Left ventricle myocardium inferior (tissue), 1 donor: ENCODE data around the gene IFI44. TPM values are rescaled to one million over a fixed set of nuclear protein-coding genes. Genes with fewer than 3 reads are reported as not detected.

Experiments used
- DNase-seq: peaks from one replicate; pipeline ENCODE4 v3.0.0-alpha.2; 2020
- H3K27ac ChIP-seq: fragments of 200-600 bp; replicated peaks from 2 replicates; pipeline ENCODE4 v1.8.0; 2021
- H3K27me3 ChIP-seq: fragments of 200-600 bp; 2 replicates; pipeline ENCODE4 v1.8.0; 2021; ENCODE audit warnings: low read depth
- H3K36me3 ChIP-seq: fragments of 200-600 bp; 2 replicates; pipeline ENCODE4 v1.8.0; 2021
- H3K4me1 ChIP-seq: fragments of 200-600 bp; 2 replicates; pipeline ENCODE4 v1.8.0; 2021
- H3K4me3 ChIP-seq: fragments of 200-600 bp; 2 replicates; pipeline ENCODE4 v1.8.0; 2021; ENCODE audit warnings: mild to moderate bottlenecking, moderate library complexity
- H3K9me3 ChIP-seq: fragments of 200-600 bp; replicated peaks from 2 replicates; pipeline ENCODE4 v1.8.0; 2021
- intact Hi-C: fragments of 100-400 bp; cut with micrococcal nuclease; formaldehyde crosslinking; loops from one replicate; pipeline ENCODE4 v1.11.0; 2022
- total RNA-seq: library from RNA; stranded (reverse); fragmentation: NEBNext Ultra II Directional; extraction: Animal tissue kit (Norgen Biotek cat#: 25700); gene quantifications from one replicate; pipeline ENCODE4 v1.2.1, GENCODE V29; 2021
- TF ChIP-seq, protein P1 (sequence below): fragments of 200-600 bp; IDR thresholded peaks from 2 replicates; pipeline ENCODE4 v1.8.0; 2021; ENCODE audit warnings: antibody characterized with exemption, mild to moderate bottlenecking, borderline replicate concordance
- donor health status: DM: no; HTN: yes; CAD: no; lungs with severe emphysema.

The IFI44 gene
- total RNA-seq, 1 donor from 2014 or later = 6.6 TPM

DNA sequence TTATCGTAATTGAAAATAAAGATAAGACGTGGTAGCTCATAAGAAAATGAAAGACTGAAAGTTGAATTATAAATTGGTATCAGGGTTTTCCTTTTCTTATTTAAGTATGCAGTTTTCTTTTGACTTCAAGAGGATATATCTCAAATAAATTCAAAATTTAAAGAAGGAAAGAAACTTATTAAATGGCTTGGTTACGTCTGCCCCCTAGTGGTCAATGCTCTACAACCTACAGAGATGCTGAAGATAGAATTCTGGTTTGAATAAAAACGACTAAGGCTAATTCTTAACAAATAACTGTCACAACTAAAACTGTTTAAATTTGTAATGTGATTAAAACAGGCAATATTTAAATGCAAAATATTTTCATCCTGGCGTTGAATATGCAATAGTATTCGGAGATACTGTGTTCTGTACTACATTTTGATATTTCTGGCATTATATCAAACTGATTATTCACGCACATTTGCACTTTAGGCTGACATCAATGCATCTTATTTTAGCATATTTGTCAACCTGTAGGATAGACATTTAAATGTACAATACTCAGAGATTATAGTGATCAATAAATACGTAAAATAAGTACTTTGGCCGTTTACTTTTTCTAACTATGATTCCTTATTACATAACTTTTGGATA, 26.8 kb downstream of the IFI44 start:
- TF ChIP-seq, protein P1, sequence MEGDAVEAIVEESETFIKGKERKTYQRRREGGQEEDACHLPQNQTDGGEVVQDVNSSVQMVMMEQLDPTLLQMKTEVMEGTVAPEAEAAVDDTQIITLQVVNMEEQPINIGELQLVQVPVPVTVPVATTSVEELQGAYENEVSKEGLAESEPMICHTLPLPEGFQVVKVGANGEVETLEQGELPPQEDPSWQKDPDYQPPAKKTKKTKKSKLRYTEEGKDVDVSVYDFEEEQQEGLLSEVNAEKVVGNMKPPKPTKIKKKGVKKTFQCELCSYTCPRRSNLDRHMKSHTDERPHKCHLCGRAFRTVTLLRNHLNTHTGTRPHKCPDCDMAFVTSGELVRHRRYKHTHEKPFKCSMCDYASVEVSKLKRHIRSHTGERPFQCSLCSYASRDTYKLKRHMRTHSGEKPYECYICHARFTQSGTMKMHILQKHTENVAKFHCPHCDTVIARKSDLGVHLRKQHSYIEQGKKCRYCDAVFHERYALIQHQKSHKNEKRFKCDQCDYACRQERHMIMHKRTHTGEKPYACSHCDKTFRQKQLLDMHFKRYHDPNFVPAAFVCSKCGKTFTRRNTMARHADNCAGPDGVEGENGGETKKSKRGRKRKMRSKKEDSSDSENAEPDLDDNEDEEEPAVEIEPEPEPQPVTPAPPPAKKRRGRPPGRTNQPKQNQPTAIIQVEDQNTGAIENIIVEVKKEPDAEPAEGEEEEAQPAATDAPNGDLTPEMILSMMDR = peak; percentile 89
- H3K9me3 ChIP-seq = no peaks in the 10 kb centered on the region
- no peak overlapping the region for H3K4me3 ChIP-seq
- no peaks in the 10 kb centered on the region for H3K27me3 ChIP-seq
- no peak overlapping the region for H3K27ac ChIP-seq
- no peak for DNase-seq
- intact Hi-C loops = loop anchor here (5.0 to 10.0 kb wide), 2 partner anchors 59 to 532 kb away; no protein-coding TSS in a partner anchor
- H3K36me3 ChIP-seq = no peaks in the 10 kb centered on the region
- no peaks in the 10 kb centered on the region for H3K4me1 ChIP-seq

DNA sequence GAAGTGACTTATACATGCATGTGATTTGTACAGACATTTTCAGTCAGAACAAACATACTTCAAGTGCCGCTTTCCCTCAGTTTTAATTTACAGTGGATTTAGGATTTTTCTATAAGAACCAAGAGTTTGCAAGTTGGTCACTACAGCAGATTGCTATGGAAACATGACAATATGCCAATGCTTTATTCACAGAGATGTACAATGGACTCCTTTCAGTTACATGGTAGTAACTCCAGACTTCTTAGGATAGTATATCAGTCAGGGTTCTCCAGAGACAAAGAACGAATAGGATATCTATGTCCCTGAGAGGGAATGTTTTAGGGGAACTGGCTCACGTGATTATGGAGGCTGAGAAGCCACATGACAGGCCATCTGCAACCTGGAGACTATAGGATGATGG, 27.4 kb downstream of the IFI44 start:
- no peaks in the 10 kb centered on the region for H3K9me3 ChIP-seq
- H3K4me1 ChIP-seq = no peaks in the 10 kb centered on the region
- H3K27me3 ChIP-seq = no peaks in the 10 kb centered on the region
- no peak overlapping the region for H3K4me3 ChIP-seq
- no peaks in the 10 kb centered on the region for H3K36me3 ChIP-seq
- no peak overlapping the region for H3K27ac ChIP-seq
- intact Hi-C loops = loop anchor here (5.0 to 10.0 kb wide), 2 partner anchors 60 to 532 kb away; no protein-coding TSS in a partner anchor
- TF ChIP-seq, protein P1 = no peak
- DNase-seq = no peak

- TF ChIP-seq, protein P1 = no peak
Observed at GRCh38 chr1:78677788-78678187, 28.2 kb downstream of the IFI44 start.

DNA sequence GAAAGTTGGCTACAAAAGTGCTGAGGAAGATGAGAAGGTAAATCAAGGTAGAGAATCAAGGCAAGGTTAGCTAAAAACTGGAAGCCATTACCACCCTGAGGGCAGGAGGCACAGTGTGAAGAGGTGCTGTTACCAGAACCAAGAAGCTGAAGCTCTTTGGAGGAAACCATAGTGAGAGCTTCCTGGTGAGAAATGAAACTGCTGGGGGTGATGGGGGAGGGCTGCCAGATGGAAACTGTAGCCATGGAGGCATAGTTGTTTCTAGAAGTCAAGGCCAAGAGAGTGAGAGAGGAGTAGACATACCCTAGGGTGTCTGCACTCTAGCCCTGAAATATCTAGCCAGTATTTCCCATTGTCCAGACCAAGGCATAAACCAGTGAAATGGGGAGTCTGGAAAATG, 28.7 kb downstream of the IFI44 start:
- no peaks in the 10 kb centered on the region for H3K36me3 ChIP-seq
- no peaks in the 10 kb centered on the region for H3K9me3 ChIP-seq
- TF ChIP-seq, protein P1 = no peak
- intact Hi-C loops = loop anchor here (5.0 to 10.0 kb wide), 2 partner anchors 61 to 534 kb away; no protein-coding TSS in a partner anchor
- no peaks in the 10 kb centered on the region for H3K27me3 ChIP-seq
- H3K27ac ChIP-seq = no peak overlapping the region
- H3K4me3 ChIP-seq = no peak overlapping the region
- H3K4me1 ChIP-seq = no peaks in the 10 kb centered on the region
- DNase-seq = no peak

More at GRCh38 chr1:78677788-78678187, 28.2 kb downstream of the IFI44 start:
- Histone ChIP-seq H3K36me3 (no peaks in the 10 kb centered on the region), H3K4me1 (no peaks in the 10 kb centered on the region), H3K4me3 (no peak overlapping the region), H3K9me3 (no peaks in the 10 kb centered on the region), H3K27ac (no peak overlapping the region), H3K27me3 (no peaks in the 10 kb centered on the region)
- intact Hi-C loops = loop anchor here (5.0 to 10.0 kb wide), 2 partner anchors 60 to 533 kb away; no protein-coding TSS in a partner anchor
- no peak for DNase-seq

- Histone ChIP-seq H3K9me3 (no peaks in the 10 kb centered on the region), H3K27ac (no peak overlapping the region), H3K4me3 (no peak overlapping the region), H3K36me3 (no peaks in the 10 kb centered on the region), H3K27me3 (peaks cover under 1% of the 10 kb centered on the region), H3K4me1 (no peaks in the 10 kb centered on the region)
- TF ChIP-seq, protein P1 = no peak
- no peak for DNase-seq
- intact Hi-C loops = no loop called here
Observed at GRCh38 chr1:78681265-78681664, 31.6 kb downstream of the IFI44 start.
